ENCODE data around the gene DHCR7. TPM values are rescaled to one million over a fixed set of nuclear protein-coding genes. Genes with fewer than 3 reads are reported as not detected.

The DHCR7 gene
- total RNA-seq, 4 donors from 2014 or later, result 5.0 to 101 (median 36.8) TPM

DNA sequence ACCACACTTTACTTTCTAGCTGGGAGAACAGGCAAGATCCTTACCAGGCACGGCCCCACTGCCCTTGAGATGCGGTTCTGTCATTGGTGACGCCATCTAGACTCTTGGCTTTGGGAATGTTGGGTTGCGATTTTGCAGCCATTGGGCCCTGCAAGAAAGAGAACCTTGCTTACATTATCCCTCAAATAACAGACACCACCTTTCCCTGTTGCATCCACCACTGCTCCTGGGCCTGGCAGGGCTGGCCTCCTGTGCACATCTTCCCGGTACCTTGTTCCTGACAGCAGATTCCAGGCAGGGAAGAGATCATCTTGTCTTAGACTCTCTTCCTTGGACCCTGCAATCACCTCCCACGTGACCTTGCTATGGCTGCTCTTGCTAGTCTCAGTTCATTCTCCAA, 3.4 kb downstream of the DHCR7 start:
- Histone ChIP-seq H3K36me3 (peaks cover 0 to 54% (median 0%) of the 10 kb centered on the region in 3 donors), H3K4me3 (no peak overlapping the region), H3K27me3 (no peaks in the 10 kb centered on the region), H3K4me1 (peaks cover 0 to 19% (median 2%) of the 10 kb centered on the region in 4 donors), H3K9me3 (no peaks in the 10 kb centered on the region), H3K27ac (no peak overlapping the region)
- no peak for TF ChIP-seq POLR2A (IDR thresholded peaks at IDR 0.05)
- TF ChIP-seq, protein P1, sequence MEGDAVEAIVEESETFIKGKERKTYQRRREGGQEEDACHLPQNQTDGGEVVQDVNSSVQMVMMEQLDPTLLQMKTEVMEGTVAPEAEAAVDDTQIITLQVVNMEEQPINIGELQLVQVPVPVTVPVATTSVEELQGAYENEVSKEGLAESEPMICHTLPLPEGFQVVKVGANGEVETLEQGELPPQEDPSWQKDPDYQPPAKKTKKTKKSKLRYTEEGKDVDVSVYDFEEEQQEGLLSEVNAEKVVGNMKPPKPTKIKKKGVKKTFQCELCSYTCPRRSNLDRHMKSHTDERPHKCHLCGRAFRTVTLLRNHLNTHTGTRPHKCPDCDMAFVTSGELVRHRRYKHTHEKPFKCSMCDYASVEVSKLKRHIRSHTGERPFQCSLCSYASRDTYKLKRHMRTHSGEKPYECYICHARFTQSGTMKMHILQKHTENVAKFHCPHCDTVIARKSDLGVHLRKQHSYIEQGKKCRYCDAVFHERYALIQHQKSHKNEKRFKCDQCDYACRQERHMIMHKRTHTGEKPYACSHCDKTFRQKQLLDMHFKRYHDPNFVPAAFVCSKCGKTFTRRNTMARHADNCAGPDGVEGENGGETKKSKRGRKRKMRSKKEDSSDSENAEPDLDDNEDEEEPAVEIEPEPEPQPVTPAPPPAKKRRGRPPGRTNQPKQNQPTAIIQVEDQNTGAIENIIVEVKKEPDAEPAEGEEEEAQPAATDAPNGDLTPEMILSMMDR (IDR thresholded peaks at IDR 0.05), result no peak
- DNase-seq, result peak in 1 of 3 donors; percentile 41

DNA sequence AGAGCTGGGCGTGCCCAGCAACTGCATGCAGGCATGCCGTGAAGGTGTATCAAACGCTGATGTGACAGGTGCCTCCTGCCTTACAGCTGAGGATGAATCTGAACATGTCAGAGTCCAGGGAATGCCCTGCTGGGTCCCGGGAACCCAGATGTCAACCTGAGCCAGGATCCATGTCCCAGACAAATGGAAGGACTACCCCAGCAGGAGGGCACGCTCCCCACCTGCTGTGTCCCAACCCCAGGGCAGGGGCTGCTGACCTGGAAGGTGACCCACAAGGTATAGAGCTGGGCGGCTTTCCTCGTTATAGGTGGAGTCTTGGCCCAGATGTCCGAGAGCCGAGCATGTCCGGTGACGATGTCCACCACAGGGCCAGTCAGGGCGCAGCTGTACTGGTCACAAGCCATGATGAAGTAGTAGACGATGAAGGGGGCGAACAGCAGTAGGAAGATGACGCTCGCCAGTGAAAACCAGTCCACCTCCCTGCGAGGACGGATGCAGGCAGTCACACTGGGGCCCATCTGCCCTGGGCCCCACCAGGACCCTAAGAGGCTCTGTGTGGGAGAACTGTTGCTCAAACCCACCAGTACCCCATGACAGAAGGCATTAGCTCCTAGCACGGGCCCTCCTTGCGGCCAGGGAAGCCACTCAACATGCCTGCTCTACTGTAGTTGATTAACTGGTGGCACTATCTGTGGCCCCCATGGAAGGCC, 4.3 kb downstream of the DHCR7 start:
- H3K36me3 ChIP-seq, result peaks cover 0 to 62% (median 0%) of the 10 kb centered on the region in 3 donors
- no peak overlapping the region for H3K27ac ChIP-seq
- no peak overlapping the region for H3K4me3 ChIP-seq
- H3K4me1 ChIP-seq, result peaks cover 0 to 12% (median 0%) of the 10 kb centered on the region in 4 donors
- no peak for TF ChIP-seq POLR2A (IDR thresholded peaks at IDR 0.05)
- TF ChIP-seq, protein P1 (IDR thresholded peaks at IDR 0.05), result no peak
- DNase-seq, result peak in 1 of 3 donors; percentile 36
- H3K27me3 ChIP-seq, result no peaks in the 10 kb centered on the region
- no peaks in the 10 kb centered on the region for H3K9me3 ChIP-seq

DNA sequence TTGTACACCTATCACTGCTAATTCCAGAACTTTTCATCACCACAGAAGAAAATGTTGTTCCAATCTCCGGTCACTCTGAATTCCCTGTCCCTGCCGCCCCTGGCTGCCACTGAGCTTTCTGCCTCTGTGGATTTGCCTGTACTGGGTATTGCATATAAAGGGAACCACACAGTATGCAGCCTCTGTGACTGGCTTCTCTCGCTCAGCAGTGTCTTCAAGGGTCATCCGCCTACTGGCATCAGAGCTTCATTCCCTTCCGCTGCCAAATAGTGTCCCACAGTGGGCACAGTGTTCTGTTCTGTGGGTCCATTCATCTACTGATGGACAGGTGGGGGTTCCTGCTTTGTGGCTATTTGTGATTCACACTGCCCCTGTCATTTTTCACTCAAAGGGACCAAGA, 5.3 kb downstream of the DHCR7 start:
- Histone ChIP-seq H3K27me3 (no peaks in the 10 kb centered on the region), H3K27ac (no peak overlapping the region), H3K4me3 (no peak overlapping the region), H3K9me3 (no peaks in the 10 kb centered on the region), H3K4me1 (peaks cover 0 to 12% (median 0%) of the 10 kb centered on the region in 4 donors), H3K36me3 (peaks cover 0 to 72% (median 0%) of the 10 kb centered on the region in 3 donors)
- DNase-seq, result no peak
- TF ChIP-seq, protein P1 (IDR thresholded peaks at IDR 0.05), result no peak
- TF ChIP-seq POLR2A (IDR thresholded peaks at IDR 0.05), result no peak

DNA sequence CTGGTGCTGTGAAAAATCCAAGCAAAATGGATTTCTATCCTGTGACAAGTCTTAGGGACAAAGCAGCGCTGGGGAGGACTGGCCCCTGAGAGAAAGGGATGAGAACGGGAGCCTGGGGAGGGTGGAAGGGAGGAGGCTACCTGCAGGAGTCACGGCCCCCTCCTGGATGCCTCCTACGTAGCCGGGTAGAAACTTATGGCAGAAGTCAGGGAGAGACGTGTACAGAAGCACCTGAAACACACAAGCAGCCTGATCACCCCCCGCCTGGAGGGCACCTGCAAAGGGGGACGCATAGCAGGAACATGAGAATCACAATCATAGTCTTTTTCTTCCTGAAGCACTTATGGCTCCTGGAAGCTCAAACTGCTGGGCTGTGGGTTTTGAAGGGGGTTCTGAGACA, 6.1 kb downstream of the DHCR7 start:
- Histone ChIP-seq H3K27me3 (no peaks in the 10 kb centered on the region), H3K9me3 (no peaks in the 10 kb centered on the region), H3K4me3 (no peak overlapping the region), H3K4me1 (peaks cover 0 to 7% (median 0%) of the 10 kb centered on the region in 4 donors), H3K36me3 (peaks cover 0 to 79% (median 0%) of the 10 kb centered on the region in 3 donors), H3K27ac (no peak overlapping the region)
- no peak for TF ChIP-seq POLR2A (IDR thresholded peaks at IDR 0.05)
- TF ChIP-seq, protein P1 (IDR thresholded peaks at IDR 0.05), result no peak
- DNase-seq, result no peak

DNA sequence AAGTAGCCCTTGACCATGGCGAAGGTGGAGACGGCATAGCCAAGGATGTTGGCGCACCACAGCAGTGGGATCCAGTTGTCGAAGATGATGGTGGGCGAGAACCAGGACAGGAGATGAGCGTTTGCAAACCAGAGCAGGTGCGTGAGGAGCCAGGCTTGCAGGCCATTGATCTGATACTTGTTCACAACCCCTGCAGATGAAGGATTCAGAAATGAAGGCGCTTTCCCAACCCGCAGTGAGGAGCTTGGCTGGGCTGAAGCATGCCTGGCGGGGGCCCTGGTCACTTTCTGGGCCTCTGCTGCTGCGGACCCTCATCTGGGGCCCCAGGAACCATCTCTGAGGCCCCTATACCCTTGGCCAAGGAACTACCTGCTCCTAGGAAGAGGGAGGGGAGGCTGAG, 6.9 kb downstream of the DHCR7 start:
- Histone ChIP-seq H3K4me1 (no peaks in the 10 kb centered on the region), H3K9me3 (no peaks in the 10 kb centered on the region), H3K4me3 (no peak overlapping the region), H3K27me3 (no peaks in the 10 kb centered on the region), H3K27ac (no peak overlapping the region), H3K36me3 (peaks cover 0 to 83% (median 0%) of the 10 kb centered on the region in 3 donors)
- no peak for DNase-seq
- TF ChIP-seq POLR2A (IDR thresholded peaks at IDR 0.05), result no peak
- TF ChIP-seq, protein P1 (IDR thresholded peaks at IDR 0.05), result no peak

Data from Peyer's patch (tissue), 4 donors.